Measurements from ENCODE around the gene TFEB.
"Not testable (repeated sequence)": the region's sequence is repeated elsewhere in the genome, so short reads cannot be mapped to it uniquely, and the experiment has no call there.

TFEB gene

DNA sequence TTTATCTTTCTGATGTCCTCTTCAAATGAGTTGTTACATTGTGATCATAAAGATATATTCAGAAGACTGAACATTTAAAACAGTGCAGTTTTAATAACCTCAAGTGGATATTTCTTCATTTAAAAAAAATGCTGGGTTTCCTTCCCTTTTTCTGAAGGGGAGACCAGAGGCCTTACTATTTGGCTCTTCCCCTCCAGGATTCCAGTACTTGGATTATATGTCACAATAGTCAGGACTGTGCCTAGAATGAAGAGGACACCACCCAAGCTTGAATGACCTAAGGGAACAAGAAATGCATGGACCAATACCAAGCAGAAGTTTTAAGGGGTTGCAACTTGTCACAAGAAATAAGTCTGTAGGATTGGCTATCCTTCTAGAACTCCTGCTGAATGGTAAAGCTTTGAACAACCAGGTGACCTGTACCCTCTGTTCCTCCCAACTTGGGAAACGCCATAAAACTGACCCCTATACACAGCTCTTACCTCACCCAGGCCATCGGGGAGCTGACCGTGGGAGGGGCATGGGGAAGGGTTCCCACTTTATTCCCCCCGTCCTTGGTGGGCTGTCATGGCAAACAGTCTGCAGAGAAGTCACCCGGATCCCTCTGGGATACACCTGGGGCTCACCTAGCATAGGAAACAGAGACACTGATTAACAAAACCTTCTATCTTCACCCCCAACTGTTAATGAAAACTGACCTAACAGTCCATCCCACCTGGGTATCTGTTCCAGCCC is 42.3 kb upstream of the TFEB start:
- TF ChIP-seq Cebpa-rat (IDR thresholded peaks at IDR 0.05) = no peak
- Histone ChIP-seq H3K27ac (no peak overlapping the region), H3K27me3 (peaks cover 10% of the 10 kb centered on the region; the same call in 1 of the 2 replicates), H3K9me3 (no peaks in the 10 kb centered on the region), H4K20me1 (no peaks in the 10 kb centered on the region), H3K9ac (no peak overlapping the region), H3K4me3 (no peak overlapping the region), H3K4me2 (no peak overlapping the region), H3K4me1 (peaks cover 34% of the 10 kb centered on the region), H3K36me3 (peaks cover 33% of the 10 kb centered on the region)

DNA sequence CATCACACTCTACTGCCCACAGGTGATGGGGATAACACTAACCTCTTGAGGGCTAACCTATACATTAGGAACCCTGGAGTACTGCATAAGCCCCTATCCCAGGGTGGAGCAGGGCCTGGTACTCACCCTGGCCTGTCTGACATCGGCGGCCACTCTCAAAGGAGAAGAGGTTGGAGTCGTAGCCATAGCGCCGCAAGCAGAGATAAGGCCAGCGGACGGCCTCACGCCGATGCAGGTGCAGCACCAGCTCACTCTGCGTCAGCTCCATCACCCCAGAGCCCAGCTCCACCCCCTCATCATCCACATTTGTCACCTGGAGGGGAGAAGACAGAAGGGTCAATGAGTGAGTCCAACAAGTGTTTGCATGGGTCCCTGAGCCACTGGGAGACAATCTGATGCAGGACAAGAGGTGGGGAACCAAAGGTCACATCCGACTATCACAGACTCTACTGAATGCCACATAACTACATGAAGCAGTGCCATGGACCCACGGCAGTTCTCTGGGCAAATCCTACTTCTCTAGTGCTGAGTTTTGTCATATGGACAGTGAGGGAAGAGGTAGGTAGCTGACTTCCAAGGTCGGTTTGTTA is 40.0 kb upstream of the TFEB start:
- Histone ChIP-seq H3K27me3 (no peaks in the 10 kb centered on the region), H3K4me2 (no peak overlapping the region), H3K9me3 (no peaks in the 10 kb centered on the region), H3K4me1 (peaks cover 20% of the 10 kb centered on the region), H3K9ac (no peak overlapping the region), H3K36me3 (peaks cover 56% of the 10 kb centered on the region), H3K27ac (no peak overlapping the region), H3K4me3 (no peak overlapping the region), H4K20me1 (no peaks in the 10 kb centered on the region)
- TF ChIP-seq Cebpa-rat (IDR thresholded peaks at IDR 0.05) = no peak

DNA sequence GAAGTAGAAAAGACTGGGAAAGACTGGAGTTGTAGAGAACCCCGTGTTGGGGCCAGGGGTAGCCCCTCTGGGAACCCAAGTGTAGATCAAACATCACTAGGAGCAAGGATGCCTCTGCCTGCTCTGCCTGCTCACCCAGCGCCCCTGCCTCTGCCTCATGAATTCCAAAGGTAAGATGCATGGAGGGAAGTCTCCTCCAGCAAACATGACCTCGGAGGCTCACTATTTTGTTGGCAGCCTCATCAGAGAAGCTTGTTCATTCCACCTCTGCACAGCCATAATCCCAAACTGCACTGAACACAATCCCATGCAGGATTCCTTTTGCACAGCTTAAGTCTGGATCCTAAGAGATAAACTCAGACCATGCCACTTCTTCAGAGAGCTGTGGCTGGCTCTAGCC is 39.4 kb upstream of the TFEB start:
- H3K4me1 ChIP-seq = peaks cover 24% of the 10 kb centered on the region
- peaks cover 60% of the 10 kb centered on the region for H3K36me3 ChIP-seq
- no peak overlapping the region for H3K4me2 ChIP-seq
- H3K9ac ChIP-seq = no peak overlapping the region
- no peak for TF ChIP-seq Cebpa-rat (IDR thresholded peaks at IDR 0.05)
- no peaks in the 10 kb centered on the region for H4K20me1 ChIP-seq
- H3K9me3 ChIP-seq = no peaks in the 10 kb centered on the region
- H3K4me3 ChIP-seq = no peak overlapping the region
- no peak overlapping the region for H3K27ac ChIP-seq
- no peaks in the 10 kb centered on the region for H3K27me3 ChIP-seq

DNA sequence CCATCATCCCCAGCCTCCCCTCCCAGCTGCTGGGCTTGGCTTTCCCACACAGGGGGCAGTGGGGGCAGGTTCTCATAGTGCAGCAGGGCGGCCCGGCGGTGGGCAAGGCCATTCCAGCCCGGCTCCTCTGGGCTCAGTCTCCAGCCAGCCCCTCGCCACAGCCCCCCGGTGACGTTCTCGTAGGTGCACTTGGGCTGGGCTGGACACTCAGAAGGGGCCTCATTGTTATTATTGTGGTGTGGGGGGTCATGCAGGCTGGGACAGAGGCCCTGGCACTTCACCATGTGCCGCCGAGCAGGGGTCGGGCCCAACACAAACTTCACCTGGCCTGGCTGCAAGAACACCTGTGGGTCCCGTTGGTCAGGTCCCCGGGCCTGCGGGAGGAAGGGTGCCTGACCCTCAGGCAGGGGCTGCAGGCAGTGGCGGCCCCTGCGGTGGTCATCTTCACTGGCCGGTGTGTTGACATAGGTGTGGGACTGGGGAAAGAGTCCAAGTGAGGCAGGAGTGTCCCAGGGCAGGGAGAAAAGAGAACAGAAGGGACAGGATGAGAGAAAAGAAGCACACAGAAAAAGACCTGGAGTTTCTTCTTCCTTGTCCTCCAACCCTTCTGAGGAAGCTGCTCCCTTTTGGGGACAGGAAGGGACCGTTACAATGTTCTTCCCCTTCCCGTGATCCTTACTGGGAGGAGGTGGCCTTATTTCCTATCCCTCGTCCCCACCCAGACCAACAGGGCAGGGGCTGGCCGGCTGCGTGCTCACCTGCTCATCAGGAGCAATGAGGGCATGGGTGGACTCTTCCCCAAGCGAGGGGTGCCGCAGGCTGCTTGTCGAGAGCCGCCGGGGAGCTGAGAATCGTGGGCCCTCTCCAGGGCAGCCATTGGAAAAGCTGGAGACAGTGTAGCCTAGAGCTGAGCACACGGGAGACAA is 35.9 kb upstream of the TFEB start:
- Histone ChIP-seq H3K4me1 (peaks cover 31% of the 10 kb centered on the region), H3K36me3 (peaks cover 54% of the 10 kb centered on the region), H3K27me3 (no peaks in the 10 kb centered on the region), H4K20me1 (no peaks in the 10 kb centered on the region), H3K4me3 (no peak overlapping the region), H3K9me3 (no peaks in the 10 kb centered on the region), H3K27ac (no peak overlapping the region), H3K9ac (no peak overlapping the region), H3K4me2 (no peak overlapping the region)
- no peak for TF ChIP-seq Cebpa-rat (IDR thresholded peaks at IDR 0.05)

DNA sequence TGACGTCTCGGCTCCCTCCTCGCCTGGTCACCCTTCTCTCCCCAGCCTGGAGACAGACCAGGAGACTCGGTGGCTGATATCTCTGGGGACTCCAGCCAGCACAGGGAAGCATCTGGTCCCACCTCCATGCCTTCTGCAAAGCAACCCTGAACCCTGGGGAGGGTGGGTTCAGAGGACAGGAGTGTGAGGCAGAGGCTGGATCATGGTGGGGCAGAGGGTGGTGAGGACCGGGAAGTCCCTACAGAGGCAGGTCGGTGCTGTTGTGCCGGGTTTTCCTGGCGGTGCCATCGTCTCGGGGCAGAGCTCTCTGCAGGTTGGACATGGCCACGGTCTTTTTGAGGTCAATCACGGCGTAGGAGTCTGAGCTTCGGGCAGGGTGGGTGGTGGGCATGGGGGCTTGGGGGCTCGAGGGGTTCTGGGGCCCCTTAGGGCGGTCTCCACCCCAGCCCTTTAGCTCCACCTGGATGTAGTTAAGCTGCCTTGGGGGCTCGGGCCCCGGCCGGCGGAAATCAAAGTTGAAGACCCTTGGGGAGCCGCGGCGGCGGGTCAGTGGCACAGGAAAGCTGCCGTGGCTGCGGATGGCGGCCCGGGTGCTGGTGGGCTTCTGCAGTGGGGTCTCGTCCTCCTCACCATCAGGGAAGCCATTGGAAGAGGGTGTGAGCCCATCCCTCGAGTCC is 35.1 kb upstream of the TFEB start:
- no peak overlapping the region for H3K4me2 ChIP-seq
- no peaks in the 10 kb centered on the region for H3K9me3 ChIP-seq
- H4K20me1 ChIP-seq = no peaks in the 10 kb centered on the region
- peaks cover 32% of the 10 kb centered on the region for H3K4me1 ChIP-seq
- H3K4me3 ChIP-seq = no peak overlapping the region
- peaks cover 51% of the 10 kb centered on the region for H3K36me3 ChIP-seq
- H3K27me3 ChIP-seq = no peaks in the 10 kb centered on the region
- no peak overlapping the region for H3K27ac ChIP-seq
- TF ChIP-seq Cebpa-rat (IDR thresholded peaks at IDR 0.05) = no peak
- no peak overlapping the region for H3K9ac ChIP-seq

DNA sequence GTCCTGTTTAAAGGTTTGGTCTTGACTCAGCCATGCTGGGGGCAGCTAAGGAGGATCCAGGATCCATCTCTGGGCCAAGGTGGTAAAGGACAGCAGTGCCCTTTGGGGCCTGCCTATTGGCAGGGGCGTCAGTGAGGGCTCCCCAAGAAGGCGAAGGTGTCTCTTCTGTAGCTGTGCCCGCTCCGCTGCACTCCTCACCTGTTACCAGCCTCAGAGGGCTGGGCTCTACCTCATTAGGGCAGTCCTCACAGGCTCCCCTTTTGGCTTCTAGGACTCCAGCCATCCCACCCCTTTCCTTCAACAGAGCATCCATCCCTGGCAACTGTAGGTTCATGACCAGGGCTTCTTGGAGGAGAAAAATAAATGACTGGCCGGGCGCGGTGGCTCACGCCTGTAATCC is 34.0 kb upstream of the TFEB start:
- Histone ChIP-seq H3K4me1 (peaks cover 32% of the 10 kb centered on the region), H3K27ac (no peak overlapping the region), H3K27me3 (no peaks in the 10 kb centered on the region), H3K36me3 (peaks cover 40% of the 10 kb centered on the region), H3K4me2 (peak overlapping the region; percentile 47), H3K9ac (no peak overlapping the region), H3K9me3 (no peaks in the 10 kb centered on the region), H4K20me1 (no peaks in the 10 kb centered on the region), H3K4me3 (no peak overlapping the region)
- no peak for TF ChIP-seq Cebpa-rat (IDR thresholded peaks at IDR 0.05)

DNA sequence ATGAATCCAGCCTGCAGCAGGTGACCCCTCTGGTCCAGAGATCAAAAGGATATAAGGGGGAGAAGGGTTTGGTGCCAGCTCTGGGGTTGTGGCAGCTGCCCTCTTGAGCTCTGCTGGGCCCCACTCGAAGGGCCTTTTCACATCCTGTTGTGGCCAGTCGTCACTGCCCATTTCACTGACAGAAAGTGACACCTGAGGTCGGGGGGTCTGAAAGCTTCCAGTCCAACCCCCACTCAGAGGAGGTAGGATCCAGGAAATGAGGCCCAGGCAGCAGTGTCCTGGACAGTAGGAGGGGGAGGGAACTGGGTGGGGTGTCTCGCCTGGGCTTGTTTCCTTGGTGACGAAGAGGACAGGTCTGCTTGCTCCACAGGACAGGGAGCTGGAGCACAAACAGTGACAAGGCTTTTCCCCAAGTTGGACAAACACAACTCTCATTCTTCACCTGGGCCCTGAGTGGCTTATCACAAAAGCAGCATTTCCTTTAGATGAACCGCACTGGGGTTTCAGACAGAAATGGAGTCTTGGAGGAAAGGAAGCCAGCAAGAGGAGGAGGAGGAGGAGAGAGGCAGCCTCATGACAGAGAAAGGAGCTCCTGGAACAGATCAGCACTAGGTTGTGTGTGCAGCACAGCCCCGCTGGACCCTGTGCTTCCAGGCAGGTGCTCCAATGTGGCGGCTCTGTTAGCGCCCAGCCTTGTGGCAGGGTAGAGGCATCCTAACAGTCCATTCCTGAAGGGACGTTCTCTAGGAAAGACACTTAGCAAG is 33.3 kb upstream of the TFEB start:
- H4K20me1 ChIP-seq = no peaks in the 10 kb centered on the region
- peaks cover 35% of the 10 kb centered on the region for H3K36me3 ChIP-seq
- peaks cover 32% of the 10 kb centered on the region for H3K4me1 ChIP-seq
- H3K4me2 ChIP-seq = peak overlapping the region; percentile 47
- 0 out of 2 replicates have a peak overlapping the region, but pooled peaks have one; percentile 32 for H3K9ac ChIP-seq
- H3K9me3 ChIP-seq = no peaks in the 10 kb centered on the region
- no peak overlapping the region for H3K27ac ChIP-seq
- no peak overlapping the region for H3K4me3 ChIP-seq
- no peak for TF ChIP-seq Cebpa-rat (IDR thresholded peaks at IDR 0.05)
- no peaks in the 10 kb centered on the region for H3K27me3 ChIP-seq

DNA sequence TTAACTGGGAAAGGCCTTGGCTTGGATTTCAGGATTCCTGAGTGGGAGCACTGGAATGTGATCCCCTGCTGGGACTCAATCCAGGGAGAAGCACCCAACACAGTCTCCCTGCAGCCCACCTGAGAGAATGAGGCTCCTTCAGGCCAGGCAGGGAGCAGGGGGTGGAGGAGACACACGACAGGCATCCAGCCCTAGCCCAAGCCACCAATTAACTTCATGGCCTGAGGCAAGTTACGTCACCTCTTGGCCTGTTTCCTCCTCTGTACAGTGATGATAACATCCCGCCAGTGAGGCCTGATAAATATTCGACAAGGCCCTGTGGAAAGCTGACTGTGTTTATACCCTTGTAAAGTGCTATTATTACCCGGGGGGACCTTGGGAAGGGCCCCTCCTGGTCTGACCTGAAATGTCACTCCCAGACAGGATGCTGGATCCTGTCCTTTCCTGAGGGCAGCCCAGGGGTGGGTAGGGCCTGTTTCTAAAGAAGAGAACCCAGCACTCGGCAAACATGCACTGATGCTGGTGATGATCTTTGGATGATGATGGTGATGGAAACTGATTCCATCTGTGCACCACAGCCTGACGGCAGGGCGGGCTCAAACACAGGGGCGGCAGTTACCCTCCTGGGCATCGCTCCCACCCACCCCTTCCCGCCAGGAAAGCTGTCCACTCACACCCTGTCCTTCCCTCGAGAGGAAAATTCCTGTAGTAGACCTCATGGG is 31.9 kb upstream of the TFEB start:
- no peak for TF ChIP-seq Cebpa-rat (IDR thresholded peaks at IDR 0.05)

DNA sequence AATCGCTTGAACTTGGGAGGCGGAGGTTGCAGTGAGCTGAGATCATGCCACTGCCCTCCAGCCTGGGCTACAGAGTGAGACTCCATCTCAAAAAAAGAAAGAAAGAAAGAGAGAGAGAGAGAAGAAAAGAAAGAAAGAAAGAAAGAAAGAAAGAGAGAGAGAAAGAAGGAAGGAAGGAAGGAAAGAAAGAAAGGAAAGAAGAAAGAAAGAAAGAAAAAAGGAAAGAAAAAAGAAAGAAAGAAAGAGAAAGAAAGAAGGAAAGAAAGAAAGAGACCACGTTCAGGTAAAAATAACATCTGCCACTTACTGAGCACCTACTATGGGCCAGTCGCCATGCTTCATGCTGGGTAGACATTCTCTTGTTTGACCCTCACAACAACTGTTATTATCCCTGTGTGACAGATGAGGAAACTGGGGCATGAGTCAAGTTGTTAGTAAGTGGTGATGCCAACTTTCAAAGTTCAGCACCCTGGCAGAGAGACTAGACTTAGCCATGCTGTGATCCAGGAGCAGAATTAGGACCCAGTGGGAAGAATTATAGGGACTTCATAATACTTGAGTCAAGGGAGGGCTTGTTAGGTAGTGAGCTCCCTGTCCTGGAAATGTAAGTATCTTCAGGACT is 30.7 kb upstream of the TFEB start:
- H3K9ac ChIP-seq, H3K9me3 ChIP-seq, H3K4me3 ChIP-seq, H3K27ac ChIP-seq, H4K20me1 ChIP-seq, H3K27me3 ChIP-seq: not testable (repeated sequence)
- Histone ChIP-seq H3K4me1 (peaks cover 32% of the 10 kb centered on the region), H3K4me2 (peak overlapping the region; percentile 45; the same call in 1 of the 2 replicates), H3K36me3 (peaks cover 11% of the 10 kb centered on the region)

More for the DNA sequence above, 31.9 kb upstream of the TFEB start:
- Histone ChIP-seq H3K4me3 (no peak overlapping the region), H3K4me1 (peaks cover 32% of the 10 kb centered on the region), H3K4me2 (peak overlapping the region; percentile 45), H4K20me1 (no peaks in the 10 kb centered on the region), H3K9ac (no peak overlapping the region), H3K36me3 (peaks cover 22% of the 10 kb centered on the region), H3K9me3 (no peaks in the 10 kb centered on the region), H3K27me3 (no peaks in the 10 kb centered on the region), H3K27ac (no peak overlapping the region)
